B cell (primary cell): ENCODE measurements around the gene APOL5. TPM values are rescaled to one million over a fixed set of nuclear protein-coding genes. Genes with fewer than 3 reads are reported as not detected.

Experiments used
- ATAC-seq: fragments of 200-7000 bp; cut with Tn5 transposase; one replicate; pipeline ENCODE4 v1.10.0; 2021; ENCODE audit warnings: low read depth, mild to moderate bottlenecking, moderate number of reproducible peaks, moderate library complexity
- CTCF ChIA-PET: fragments of 350-600 bp; sonication (Branson Sonifier 250); formaldehyde crosslinking; loops from one replicate; lab custom pipeline; 2021; ENCODE audit warnings: antibody characterized with exemption, inconsistent platforms; lab: Charles Lee
- POLR2A ChIA-PET: fragments of 350-600 bp; sonication (Branson Sonifier 250); formaldehyde crosslinking; loops from one replicate; lab custom pipeline; 2021; ENCODE audit warnings: antibody characterized with exemption; lab: Charles Lee
- DNase-seq: peaks from one replicate; pipeline ENCODE4 v3.0.0; 2013
- H2AFZ ChIP-seq: 2 replicates; pipeline ENCODE4 v1.6.1; 2012; ENCODE audit warnings: mild to moderate bottlenecking, low read depth, low read length; ENCODE audit not compliant: insufficient read depth, poor library complexity, severe bottlenecking
- H3K27ac ChIP-seq, 2 donors: 1 replicate in 1 of 2; 2 replicates in 1 of 2; pipeline ENCODE4 v1.5.1; 2012 to 2013; ENCODE audit warnings: low read length in 2 of 2, mild to moderate bottlenecking in 2 of 2, moderate library complexity in 1 of 2
- H3K27me3 ChIP-seq, 4 experiments: fragments of 200-600 bp in 1 of 4; sonication (generic) in 1 of 4; replicated peaks in 1 of 4; 1 replicate in 2 of 4; 2 replicates in 2 of 4; pipeline versions ENCODE4 v1.6.1 to v1.7.0; 2013 to 2016; ENCODE audit warnings: low read length in 3 of 4, mild to moderate bottlenecking in 2 of 4, mixed read lengths in 1 of 4, moderate library complexity in 1 of 4; ENCODE audit not compliant: insufficient read depth in 4 of 4, control insufficient read depth in 3 of 4; ENCODE audit errors: control extremely low read depth in 1 of 4
- H3K36me3 ChIP-seq, 2 experiments: replicated peaks in 1 of 2; 1 replicate in 1 of 2; 2 replicates in 1 of 2; pipeline versions ENCODE4 v1.6.1 to v1.7.1; 2013; ENCODE audit warnings: low read length in 1 of 2; ENCODE audit not compliant: insufficient read depth in 2 of 2, control insufficient read depth in 1 of 2; ENCODE audit errors: control extremely low read depth in 1 of 2, extremely low read depth in 1 of 2
- H3K4me1 ChIP-seq, 2 donors: fragments of 200-600 bp in 1 of 2; sonication (generic) in 1 of 2; 1 replicate in 1 of 2; 2 replicates in 1 of 2; pipeline versions ENCODE4 v1.5.1 to v1.6.1; 2013 to 2017; ENCODE audit warnings: low read length in 2 of 2; ENCODE audit not compliant: control insufficient read depth in 2 of 2, insufficient read depth in 2 of 2
- H3K4me2 ChIP-seq: replicated peaks from 2 replicates; pipeline ENCODE3; 2012; ENCODE audit warnings: mild to moderate bottlenecking, low read depth, low read length; ENCODE audit not compliant: poor library complexity, severe bottlenecking
- H3K4me3 ChIP-seq, 5 experiments: fragments of 200-600 bp in 1 of 5; sonication (generic) in 1 of 5; 1 replicate in 3 of 5; 2 replicates in 2 of 5; pipeline versions ENCODE4 v1.5.1 to v1.7.0; 2011 to 2016; ENCODE audit warnings: low read length in 4 of 5, mild to moderate bottlenecking in 4 of 5, low read depth in 2 of 5, control low read depth in 1 of 5, moderate library complexity in 1 of 5; ENCODE audit not compliant: insufficient read depth in 1 of 5; ENCODE audit errors: control extremely low read depth in 1 of 5, extremely low read depth in 1 of 5
- H3K79me2 ChIP-seq: fragments of 200-600 bp; sonication (generic); one replicate; pipeline ENCODE4 v1.6.0; 2016; ENCODE audit warnings: low read length; ENCODE audit not compliant: control insufficient read depth, insufficient read depth
- H3K9ac ChIP-seq: fragments of 200-600 bp; sonication (generic); 2 replicates; pipeline ENCODE4 v1.6.1; 2017; ENCODE audit warnings: mild to moderate bottlenecking, low read length, moderate library complexity
- H3K9me3 ChIP-seq, 3 donors: one replicate each; pipeline versions ENCODE4 v1.6.1 to v1.7.1; 2013; ENCODE audit warnings: low read length in 2 of 3; ENCODE audit not compliant: control insufficient read depth in 2 of 3, insufficient read depth in 1 of 3; ENCODE audit errors: control extremely low read depth in 1 of 3
- H4K20me1 ChIP-seq: 2 replicates; pipeline ENCODE4 v1.6.0; 2012; ENCODE audit warnings: mild to moderate bottlenecking, low read length; ENCODE audit not compliant: insufficient read depth, control insufficient read depth, poor library complexity, severe bottlenecking
- H3K27ac Mint-ChIP-seq: one replicate; pipeline ENCODE4 v1.8.0; 2021; ENCODE audit warnings: mixed read lengths
- H3K27me3 Mint-ChIP-seq: one replicate; pipeline ENCODE4 v1.8.0; 2021; ENCODE audit warnings: mixed read lengths
- H3K4me1 Mint-ChIP-seq: one replicate; pipeline ENCODE4 v1.8.0; 2021; ENCODE audit warnings: mixed read lengths
- H3K4me3 Mint-ChIP-seq: one replicate; pipeline ENCODE4 v1.8.0; 2021; ENCODE audit warnings: mixed read lengths
- H3K9me3 Mint-ChIP-seq: one replicate; pipeline ENCODE4 v1.8.0; 2022; ENCODE audit warnings: mixed read lengths; ENCODE audit not compliant: insufficient read depth
- CTCF ChIP-seq: fragments of 200-600 bp; IDR thresholded peaks from one replicate; pipeline ENCODE4 v1.8.0; 2022; ENCODE audit warnings: antibody characterized with exemption, mild to moderate bottlenecking
- EZH2 ChIP-seq: IDR thresholded peaks from 2 replicates; pipeline ENCODE4 v1.6.1; 2012; ENCODE audit warnings: borderline replicate concordance, low read depth, mild to moderate bottlenecking, moderate library complexity, low read length; ENCODE audit not compliant: insufficient read depth, poor library complexity, severe bottlenecking
- WGBS: methylation state at CpG from one replicate; pipeline ENCODE4 v1.1.5; 2013; ENCODE audit warnings: missing lambda C conversion rate; ENCODE audit not compliant: insufficient coverage; 5-methylcytosine and 5-hydroxymethylcytosine counted together
- intact Hi-C: fragments of 100-400 bp; cut with micrococcal nuclease; formaldehyde crosslinking; loops from one replicate; pipeline ENCODE4 v1.10.0; 2022
- polyA plus RNA-seq: library from polyadenylated mRNA; depleted of rRNA; stranded (reverse); fragments of >200 nt; gene quantifications from 2 replicates; pipeline ENCODE4 v1.2.3, GENCODE V29; 2012
- total RNA-seq, 2 donors: library from RNA; stranded (reverse); fragments of 120-200 nt in 1 of 2; gene quantifications; 1 replicate in 1 of 2; 2 replicates in 1 of 2; pipeline versions ENCODE4 v1.2.3 to v1.2.4, GENCODE V29; 2013 to 2022

The APOL5 gene
- total and polyA plus RNA-seq, 2 donors (not counting 1 experiment from before 2014, with no cell fraction given) = not detected

GRCh38 chr22:35743326-35743860, 25.7 kb downstream of the APOL5 start:
- WGBS = no CpG with 5 or more reads among the region's 6 CpGs
- H3K9ac ChIP-seq = no peak overlapping the region
- H3K36me3 ChIP-seq = no peaks in the 10 kb centered on the region
- H3K27ac ChIP-seq = no peak overlapping the region
- peaks cover 7% of the 10 kb centered on the region for H3K4me1 Mint-ChIP-seq
- peaks cover 2 to 86% (median 63%) of the 10 kb centered on the region in 4 experiments for H3K27me3 ChIP-seq
- no peaks in the 10 kb centered on the region for H3K9me3 Mint-ChIP-seq
- H3K9me3 ChIP-seq = peaks cover 0 to 3% (median 0%) of the 10 kb centered on the region in 3 donors
- H2AFZ ChIP-seq = no peak overlapping the region
- intact Hi-C loops = no loop called here
- TF ChIP-seq EZH2 = no peak
- TF ChIP-seq CTCF = no peak
- H3K4me3 Mint-ChIP-seq = no peak overlapping the region
- no peak overlapping the region for H3K4me3 ChIP-seq
- ChIA-PET POLR2A (no interaction called here), CTCF (no interaction called here)
- H3K4me1 ChIP-seq = peaks cover 3 to 12% of the 10 kb centered on the region in 2 donors
- DNase-seq (no peak), ATAC-seq (no peak)
- no peak overlapping the region for H3K27ac Mint-ChIP-seq
- H3K4me2 ChIP-seq = no peak overlapping the region
- no peaks in the 10 kb centered on the region for H4K20me1 ChIP-seq
- peaks cover 85% of the 10 kb centered on the region for H3K27me3 Mint-ChIP-seq
- H3K79me2 ChIP-seq = no peaks in the 10 kb centered on the region

GRCh38 chr22:35746248-35746647, 28.6 kb downstream of the APOL5 start:
- intact Hi-C loops = no loop called here
- ChIA-PET POLR2A (no interaction called here), CTCF (no interaction called here)
- no peaks in the 10 kb centered on the region for H3K36me3 ChIP-seq
- peaks cover 4 to 81% (median 69%) of the 10 kb centered on the region in 4 experiments for H3K27me3 ChIP-seq
- H3K9me3 ChIP-seq = peaks cover 0 to 3% (median 0%) of the 10 kb centered on the region in 3 donors
- 97% methylated on average over 6 of the region's 9 CpGs for WGBS
- Mint-ChIP-seq H3K4me1 (peaks cover 28% of the 10 kb centered on the region), H3K4me3 (no peak overlapping the region), H3K27me3 (peaks cover 81% of the 10 kb centered on the region), H3K27ac (no peak overlapping the region), H3K9me3 (no peaks in the 10 kb centered on the region)
- H3K4me2 ChIP-seq = no peak overlapping the region
- ATAC-seq (no peak), DNase-seq (no peak)
- H4K20me1 ChIP-seq = no peaks in the 10 kb centered on the region
- H3K4me3 ChIP-seq = no peak overlapping the region
- H3K9ac ChIP-seq = no peak overlapping the region
- TF ChIP-seq CTCF = no peak
- TF ChIP-seq EZH2 = no peak
- H3K4me1 ChIP-seq = peaks cover 8 to 24% of the 10 kb centered on the region in 2 donors
- no peaks in the 10 kb centered on the region for H3K79me2 ChIP-seq
- H3K27ac ChIP-seq = no peak overlapping the region
- H2AFZ ChIP-seq = no peak overlapping the region
